22Rv1 (cell line): ENCODE data around the gene OR8K5.

ENCODE experiments used
- H3K27ac ChIP-seq: fragments of 450-650 bp; 2 replicates; pipeline ENCODE4 v1.5.1; 2017
- CTCF ChIP-seq: fragments of 450-650 bp; IDR thresholded peaks from 2 replicates; pipeline ENCODE4 v1.5.1; 2017; ENCODE audit warnings: mild to moderate bottlenecking
- ZFX ChIP-seq: fragments of 450-650 bp; IDR thresholded peaks from 2 replicates; pipeline ENCODE4 v1.6.1; 2017; ENCODE audit warnings: antibody characterized with exemption, borderline replicate concordance

OR8K5 gene

DNA sequence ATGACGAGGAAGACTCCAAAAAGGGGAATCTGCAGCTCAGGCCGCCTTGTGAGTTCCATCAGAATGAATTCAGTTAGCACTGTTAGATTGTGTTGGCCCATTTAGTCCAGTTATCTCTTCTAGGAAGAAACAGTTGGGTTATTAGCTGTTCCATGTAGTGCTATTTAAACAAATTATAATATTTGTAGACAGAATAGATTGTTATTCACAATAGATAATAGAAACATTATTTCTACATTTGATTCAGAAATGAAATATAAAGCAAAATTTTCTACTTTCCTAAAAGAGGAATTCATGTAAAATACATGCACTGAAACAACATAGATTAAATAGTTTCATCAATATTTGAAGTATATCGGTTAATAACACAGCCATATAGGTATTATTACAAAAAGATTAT is at the start of gene OR8K5:
Gene OR8K5 (minus strand): TSS at position 101 of the 400 bp plus-strand sequence. CDS start 0 bp downstream, at position 101.
- TF ChIP-seq CTCF (no peak), ZFX (no peak)
- H3K27ac ChIP-seq = no peak within 1 kb of the TSS

DNA sequence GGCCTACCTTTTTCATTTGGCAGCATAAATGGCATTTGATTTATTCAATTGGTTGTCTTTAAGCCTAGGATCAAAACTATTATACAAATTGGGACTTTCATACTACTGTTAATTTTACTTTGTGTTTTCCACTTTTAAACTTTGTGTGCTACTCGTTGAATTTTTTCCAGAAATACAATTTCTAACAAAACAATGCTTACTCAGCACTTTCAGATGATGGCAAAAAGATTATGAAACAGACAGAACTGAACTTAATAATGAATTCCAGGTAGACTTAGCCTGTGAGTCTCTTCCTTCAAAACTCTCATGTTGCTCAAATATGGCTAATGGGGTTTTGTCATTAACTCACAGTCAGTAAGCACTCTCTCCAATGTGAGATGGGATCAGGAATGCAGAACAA is 47.7 kb upstream of the OR8K5 start:
- no peak overlapping the region for H3K27ac ChIP-seq
- no peak for TF ChIP-seq CTCF
- no peak for TF ChIP-seq ZFX

- TF ChIP-seq ZFX = no peak
- no peak for TF ChIP-seq CTCF
- H3K27ac ChIP-seq = no peak overlapping the region
Observed at GRCh38 chr11:56197367-56197766, 37.2 kb upstream of the OR8K5 start.

DNA sequence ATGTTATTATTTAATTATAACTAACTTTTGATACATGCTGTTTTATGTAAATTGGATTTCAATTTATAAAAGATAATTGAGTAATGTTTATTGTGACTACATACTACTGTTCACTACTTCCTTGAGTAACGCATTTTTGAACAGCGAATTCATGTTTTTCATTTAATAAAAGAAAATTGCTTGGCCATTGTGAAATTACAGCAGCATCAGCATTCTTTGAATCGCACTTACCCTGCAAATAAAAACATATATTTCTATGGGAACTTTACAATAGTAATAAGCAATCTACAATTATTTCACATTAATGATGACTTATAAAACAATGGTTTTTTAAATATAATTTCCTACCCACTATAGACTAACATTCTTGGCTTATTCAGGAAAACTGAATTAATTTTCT is 36.6 kb upstream of the OR8K5 start:
- H3K27ac ChIP-seq = no peak overlapping the region
- no peak for TF ChIP-seq ZFX
- TF ChIP-seq CTCF = no peak

DNA sequence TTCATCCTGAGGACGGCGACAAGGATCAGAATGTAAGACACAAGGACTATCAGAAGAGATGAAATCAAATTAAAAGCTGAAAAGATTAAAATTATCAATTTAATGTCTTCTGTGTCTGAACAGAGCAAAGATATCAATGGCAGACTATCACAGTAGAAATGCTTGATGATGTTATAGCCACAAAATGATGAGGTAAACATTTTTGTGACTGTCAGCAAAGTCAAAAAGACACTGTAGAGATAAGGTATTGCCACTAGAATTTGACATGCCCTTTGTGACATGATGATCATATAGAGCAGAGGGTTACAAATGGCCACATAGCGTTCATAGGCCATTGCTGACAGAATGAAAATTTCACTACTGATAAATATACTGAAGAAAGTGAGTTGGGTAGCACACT is 28.5 kb upstream of the OR8K5 start:
- TF ChIP-seq ZFX = no peak
- no peak for TF ChIP-seq CTCF
- H3K27ac ChIP-seq = no peak overlapping the region

DNA sequence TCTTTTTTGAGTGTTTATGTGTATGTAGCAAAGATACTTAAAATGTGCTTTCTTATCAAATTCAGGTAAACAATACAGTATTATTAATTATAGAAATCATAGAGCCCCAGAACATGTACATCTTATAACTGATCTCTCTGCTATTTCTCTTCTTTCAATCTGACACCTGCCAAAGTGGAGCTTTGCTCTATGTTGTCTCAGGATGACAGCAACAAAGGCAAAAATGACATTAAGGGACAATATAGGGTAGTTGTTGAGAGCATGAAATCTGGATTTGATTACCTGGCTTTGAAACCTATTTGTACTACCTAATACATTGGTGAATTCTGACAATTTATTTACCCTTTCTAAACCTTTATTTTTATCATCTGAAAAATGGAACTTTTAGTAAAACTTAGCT is 23.3 kb upstream of the OR8K5 start:
- H3K27ac ChIP-seq = no peak overlapping the region
- no peak for TF ChIP-seq CTCF
- TF ChIP-seq ZFX = no peak

- TF ChIP-seq ZFX (no peak), CTCF (no peak)
- no peak within 1 kb of the TSS for H3K27ac ChIP-seq
Observed at GRCh38 chr11:56176318-56176717, 16.2 kb upstream of the OR8K5 start, which contains the start of gene OR5J2. OR5J2 (plus strand) TSS chr11:56176618; CDS start chr11:56176618, 0 bp downstream.
